Chondrocyte (in vitro differentiated cells): ENCODE measurements around the gene SPI1. TPM values are rescaled to one million over a fixed set of nuclear protein-coding genes. Genes with fewer than 3 reads are reported as not detected.

Experiments
- DNase-seq: peaks from one replicate; pipeline ENCODE4 v3.0.0; 2021; ENCODE audit warnings: mixed read lengths, low spot score
- H3K27ac Mint-ChIP-seq: one replicate; pipeline ENCODE4 v1.8.0; 2021; ENCODE audit warnings: mild to moderate bottlenecking, moderate library complexity, mixed read lengths; ENCODE audit not compliant: unreplicated experiment
- H3K27me3 Mint-ChIP-seq: 2 replicates; pipeline ENCODE4 v1.8.0; 2021; ENCODE audit warnings: low read depth, mixed read lengths
- H3K36me3 Mint-ChIP-seq: 2 replicates; pipeline ENCODE4 v1.8.0; 2021; ENCODE audit warnings: low read depth, mixed read lengths
- H3K4me1 Mint-ChIP-seq: 2 replicates; pipeline ENCODE4 v1.8.0; 2021; ENCODE audit warnings: low read depth, mild to moderate bottlenecking, mixed read lengths
- H3K4me3 Mint-ChIP-seq: one replicate; pipeline ENCODE4 v1.8.0; 2021; ENCODE audit warnings: mild to moderate bottlenecking, moderate library complexity, mixed read lengths; ENCODE audit not compliant: unreplicated experiment
- H3K9me3 Mint-ChIP-seq: 2 replicates; pipeline ENCODE4 v1.8.0; 2021; ENCODE audit warnings: low read depth, mixed read lengths
- CTCF ChIP-seq: fragments of 200-600 bp; sonication (generic); IDR thresholded peaks from 2 replicates; pipeline ENCODE4 v1.5.0; 2021; ENCODE audit warnings: antibody characterized with exemption, mild to moderate bottlenecking, moderate library complexity
- total RNA-seq: library from RNA; stranded (reverse); gene quantifications from 3 replicates; pipeline ENCODE4 v1.2.1, GENCODE V29; 2021

Gene SPI1
- total RNA-seq, 1 donor from 2014 or later = not detected

GRCh38 chr11:47351156-47352126 lies 26.9 kb downstream of the SPI1 start:
- no peak for DNase-seq

GRCh38 chr11:47350315-47350714 lies 28.0 kb downstream of the SPI1 start:
- no peak overlapping the region for H3K4me3 Mint-ChIP-seq
- no peak for DNase-seq
- H3K9me3 Mint-ChIP-seq = no peaks in the 10 kb centered on the region
- peaks cover 6% of the 10 kb centered on the region for H3K4me1 Mint-ChIP-seq
- H3K36me3 Mint-ChIP-seq = no peaks in the 10 kb centered on the region
- H3K27ac Mint-ChIP-seq = no peak overlapping the region
- H3K27me3 Mint-ChIP-seq = no peaks in the 10 kb centered on the region
- no peak for TF ChIP-seq CTCF

More at GRCh38 chr11:47351156-47352126, 26.9 kb downstream of the SPI1 start:
- no peaks in the 10 kb centered on the region for H3K36me3 Mint-ChIP-seq
- no peak for TF ChIP-seq CTCF
- H3K4me1 Mint-ChIP-seq = peaks cover 6% of the 10 kb centered on the region
- no peak overlapping the region for H3K4me3 Mint-ChIP-seq
- H3K9me3 Mint-ChIP-seq = no peaks in the 10 kb centered on the region
- H3K27me3 Mint-ChIP-seq = no peaks in the 10 kb centered on the region
- H3K27ac Mint-ChIP-seq = no peak overlapping the region

GRCh38 chr11:47349521-47350095 lies 28.7 kb downstream of the SPI1 start:
- H3K27me3 Mint-ChIP-seq = no peaks in the 10 kb centered on the region
- no peaks in the 10 kb centered on the region for H3K36me3 Mint-ChIP-seq
- TF ChIP-seq CTCF = no peak
- H3K27ac Mint-ChIP-seq = no peak overlapping the region
- no peak for DNase-seq
- H3K9me3 Mint-ChIP-seq = no peaks in the 10 kb centered on the region
- H3K4me3 Mint-ChIP-seq = no peak overlapping the region
- peaks cover 2% of the 10 kb centered on the region for H3K4me1 Mint-ChIP-seq

GRCh38 chr11:47348859-47349258 lies 29.5 kb downstream of the SPI1 start:
- Mint-ChIP-seq H3K27me3 (no peaks in the 10 kb centered on the region), H3K9me3 (no peaks in the 10 kb centered on the region), H3K27ac (no peak overlapping the region), H3K36me3 (no peaks in the 10 kb centered on the region), H3K4me3 (no peak overlapping the region), H3K4me1 (no peaks in the 10 kb centered on the region)
- peak; percentile 70 for TF ChIP-seq CTCF
- DNase-seq = no peak

GRCh38 chr11:47348131-47348802 lies 30.1 kb downstream of the SPI1 start:
- DNase-seq = no peak
- no peak overlapping the region for H3K27ac Mint-ChIP-seq
- H3K36me3 Mint-ChIP-seq = no peaks in the 10 kb centered on the region

More at GRCh38 chr11:47348131-47348802, 30.1 kb downstream of the SPI1 start:
- no peaks in the 10 kb centered on the region for H3K4me1 Mint-ChIP-seq
- no peaks in the 10 kb centered on the region for H3K9me3 Mint-ChIP-seq
- no peaks in the 10 kb centered on the region for H3K27me3 Mint-ChIP-seq
- H3K4me3 Mint-ChIP-seq = no peak overlapping the region
- TF ChIP-seq CTCF = no peak
